Dermis microvascular lymphatic vessel endothelial cell (primary cell): ENCODE results near the gene FEM1B. TPM values are rescaled to one million over a fixed set of nuclear protein-coding genes. Genes with fewer than 3 reads are reported as not detected.
"Not testable (repeated sequence)": the region's sequence is repeated elsewhere in the genome, so short reads cannot be mapped to it uniquely, and the experiment has no call there.

ENCODE experiments used
- DNase-seq, 2 donors: peaks; one replicate each; pipeline versions ENCODE4 v3.0.0 to v3.0.0-alpha.2; 2010; ENCODE audit warnings: low read depth in 2 of 2
- total RNA-seq: library from RNA; depleted of rRNA; stranded (reverse); fragments of >200 nt; gene quantifications from 2 replicates; pipeline ENCODE4 v1.2.1, GENCODE V29; 2014

Gene FEM1B
- total RNA-seq = 35.2 and 39.6 TPM in 2 replicates

GRCh38 chr15:68277603-68278344 is at the start of gene FEM1B:
FEM1B (plus strand) TSS chr15:68277745; CDS start chr15:68278418, 673 bp downstream.
- peak; percentile 80 to 93 for DNase-seq

- DNase-seq = no peak
These were observed 49.2 kb upstream of the FEM1B start for GRCh38 chr15:68228143-68228970.

GRCh38 chr15:68228971-68229385 is 48.6 kb upstream of the FEM1B start:
- no peak for DNase-seq

GRCh38 chr15:68229386-68230156 is 48.0 kb upstream of the FEM1B start, which contains the start of gene CLN6:
CLN6 (minus strand) TSS chr15:68229728; CDS start chr15:68229584, 144 bp downstream.
- peak; percentile 42 to 85 for DNase-seq

GRCh38 chr15:68230157-68231100 is 47.1 kb upstream of the FEM1B start:
- DNase-seq = no peak

GRCh38 chr15:68231102-68231818 is 46.3 kb upstream of the FEM1B start:
- no peak for DNase-seq

GRCh38 chr15:68232449-68232848 is 45.1 kb upstream of the FEM1B start:
- DNase-seq = no peak

- no peak for DNase-seq
These were observed 44.6 kb upstream of the FEM1B start for GRCh38 chr15:68232937-68233336.

GRCh38 chr15:68234060-68234459 is 43.5 kb upstream of the FEM1B start:
- DNase-seq = no peak

- DNase-seq = not testable (repeated sequence)
These were observed 43.0 kb upstream of the FEM1B start for GRCh38 chr15:68234520-68234919.

- DNase-seq = no peak
These were observed 42.5 kb upstream of the FEM1B start for GRCh38 chr15:68235022-68235421.

- no peak for DNase-seq
These were observed 38.5 kb upstream of the FEM1B start for GRCh38 chr15:68239025-68239424.

GRCh38 chr15:68241088-68241935 is 36.2 kb upstream of the FEM1B start:
- no peak for DNase-seq

GRCh38 chr15:68244235-68244634 is 33.3 kb upstream of the FEM1B start:
- no peak for DNase-seq

- no peak for DNase-seq
These were observed 28.4 kb upstream of the FEM1B start for GRCh38 chr15:68249058-68249713.

GRCh38 chr15:68252925-68253534 is 24.5 kb upstream of the FEM1B start:
- DNase-seq = peak; percentile 74 to 82

GRCh38 chr15:68256675-68257450 is 20.7 kb upstream of the FEM1B start:
- DNase-seq = peak; percentile 39 to 73
